GM04504 (cell line): Measurements from ENCODE around the gene GRAMD4.

ENCODE experiments used
- DNase-seq: peaks from one replicate; pipeline ENCODE4 v3.0.0-alpha.2; 2012; ENCODE audit warnings: low read depth

GRAMD4 gene

DNA sequence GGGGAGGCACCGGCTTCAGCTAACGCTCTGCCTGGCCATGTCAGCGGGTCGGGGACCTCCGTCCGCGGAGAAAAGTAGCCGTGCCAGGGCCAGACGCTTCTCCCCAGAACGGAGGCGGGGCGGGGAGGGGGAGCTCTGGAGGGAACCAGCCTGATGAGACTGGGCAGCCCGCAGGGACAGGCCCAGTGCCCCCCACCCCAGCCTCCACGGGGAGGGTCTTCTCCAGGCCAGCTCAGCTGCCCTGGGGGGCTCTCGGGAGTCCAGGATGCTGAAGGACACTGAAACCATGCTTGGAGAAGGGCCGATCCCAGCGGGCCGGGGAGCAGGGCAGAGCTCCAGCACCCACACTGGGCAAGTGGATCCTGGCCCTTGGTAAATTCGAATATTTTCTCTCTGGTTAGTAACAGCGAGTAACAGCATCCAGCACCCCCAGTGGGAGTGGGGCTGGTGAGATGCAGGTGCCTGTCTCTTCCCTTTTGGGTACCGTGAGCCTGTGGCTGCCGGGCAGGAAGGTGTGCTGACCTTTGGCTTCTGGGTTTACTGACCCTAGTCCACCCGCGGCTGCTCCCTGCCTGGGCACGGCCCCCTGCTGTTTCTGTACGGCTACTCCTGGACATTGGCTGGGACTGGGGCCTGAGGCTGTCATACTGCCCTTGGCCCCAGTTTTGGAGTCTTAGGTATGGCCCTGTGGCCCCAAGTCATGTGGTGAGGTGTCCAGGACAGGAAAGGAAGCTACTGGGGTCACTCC is 35.8 kb downstream of the GRAMD4 start:
- DNase-seq = no peak

DNA sequence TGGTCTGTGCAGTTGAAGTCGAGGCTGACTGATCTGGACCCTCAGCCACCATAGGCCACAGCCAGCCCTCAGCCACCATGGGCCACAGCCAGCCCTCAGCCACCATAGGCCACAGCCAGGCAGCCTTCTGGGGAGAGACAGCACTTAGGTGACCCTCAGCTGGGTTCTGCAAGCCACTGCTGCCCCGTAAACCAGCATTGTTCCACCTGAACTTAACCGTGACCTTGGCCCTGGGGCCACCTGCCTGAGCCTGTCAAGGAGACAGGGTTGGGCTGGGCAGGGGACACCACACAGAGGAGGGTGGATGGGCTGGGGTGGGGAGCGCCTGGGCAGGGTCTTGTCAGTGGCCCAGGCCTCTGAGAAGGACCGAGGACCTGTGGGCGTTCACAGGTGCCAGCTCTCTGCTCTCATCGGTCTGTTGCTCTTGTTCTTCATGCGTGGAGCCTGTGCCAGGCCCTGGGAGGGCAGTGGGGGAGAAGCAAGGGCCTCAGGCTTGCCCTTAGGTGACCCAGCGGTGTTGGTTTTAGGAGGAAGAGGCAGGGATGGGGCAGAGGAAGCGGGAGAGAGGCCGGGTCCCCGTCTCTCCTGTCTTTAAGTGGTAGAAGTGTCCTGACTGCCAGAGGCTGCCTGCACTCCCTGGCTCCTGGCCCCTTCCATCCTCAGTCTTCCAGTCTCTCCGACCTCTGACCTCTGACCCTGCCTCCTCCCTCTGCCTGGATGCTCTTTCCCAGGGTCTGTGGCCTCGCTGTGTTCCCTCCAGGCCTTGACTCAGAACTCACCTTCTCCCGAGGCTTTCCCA is 36.9 kb downstream of the GRAMD4 start:
- DNase-seq = no peak

DNA sequence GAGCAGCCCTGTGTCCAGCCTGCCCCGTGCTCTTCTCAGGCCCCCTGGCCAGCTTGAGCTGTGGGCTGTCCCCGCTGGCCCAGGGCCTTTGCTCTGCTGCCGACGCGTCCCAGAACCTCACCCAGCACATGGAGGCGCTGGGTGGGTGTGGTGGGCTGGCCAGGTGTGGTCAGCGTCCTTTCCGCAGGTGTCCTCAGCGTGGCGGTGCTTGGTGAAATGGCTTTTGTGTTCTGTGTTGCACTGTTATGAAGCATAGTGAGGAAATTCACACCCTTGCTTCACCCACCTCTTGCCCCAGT is 37.4 kb downstream of the GRAMD4 start:
- no peak for DNase-seq

- DNase-seq = no peak
These were observed 38.1 kb downstream of the GRAMD4 start for GRCh38 chr22:46657996-46658947.

GRCh38 chr22:46659059-46659790 is 39.0 kb downstream of the GRAMD4 start:
- DNase-seq = no peak

- DNase-seq = no peak
These were observed 39.6 kb downstream of the GRAMD4 start for GRCh38 chr22:46659791-46660186.

GRCh38 chr22:46660604-46661201 is 40.5 kb downstream of the GRAMD4 start:
- no peak for DNase-seq

- DNase-seq = no peak
These were observed 41.1 kb downstream of the GRAMD4 start for GRCh38 chr22:46661221-46661851.

- no peak for DNase-seq
These were observed 42.0 kb downstream of the GRAMD4 start for GRCh38 chr22:46662226-46662625.

DNA sequence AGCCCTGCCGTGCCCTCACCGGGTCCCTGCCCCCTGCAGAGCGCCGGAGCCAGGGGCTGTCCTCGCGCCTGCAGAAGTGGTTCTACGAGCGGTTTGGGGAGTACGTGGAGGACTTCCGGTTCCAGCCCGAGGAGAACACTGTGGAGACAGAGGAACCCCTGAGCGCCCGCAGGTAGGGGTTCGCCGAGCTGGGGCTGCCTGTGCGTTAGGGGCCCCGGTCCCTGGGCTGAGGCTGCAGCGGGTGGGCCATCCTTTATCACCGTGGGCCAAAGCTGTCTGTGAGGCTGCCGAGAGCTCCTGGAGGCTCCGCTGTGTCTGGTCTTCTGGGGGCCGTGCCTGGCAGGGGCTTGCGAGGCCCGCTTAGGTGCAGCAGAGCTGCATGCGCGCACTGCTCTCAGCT is 42.8 kb downstream of the GRAMD4 start:
- DNase-seq = no peak

- no peak for DNase-seq
These were observed 43.4 kb downstream of the GRAMD4 start for GRCh38 chr22:46663436-46664100.

- no peak for DNase-seq
These were observed 44.2 kb downstream of the GRAMD4 start for GRCh38 chr22:46664301-46664855.

DNA sequence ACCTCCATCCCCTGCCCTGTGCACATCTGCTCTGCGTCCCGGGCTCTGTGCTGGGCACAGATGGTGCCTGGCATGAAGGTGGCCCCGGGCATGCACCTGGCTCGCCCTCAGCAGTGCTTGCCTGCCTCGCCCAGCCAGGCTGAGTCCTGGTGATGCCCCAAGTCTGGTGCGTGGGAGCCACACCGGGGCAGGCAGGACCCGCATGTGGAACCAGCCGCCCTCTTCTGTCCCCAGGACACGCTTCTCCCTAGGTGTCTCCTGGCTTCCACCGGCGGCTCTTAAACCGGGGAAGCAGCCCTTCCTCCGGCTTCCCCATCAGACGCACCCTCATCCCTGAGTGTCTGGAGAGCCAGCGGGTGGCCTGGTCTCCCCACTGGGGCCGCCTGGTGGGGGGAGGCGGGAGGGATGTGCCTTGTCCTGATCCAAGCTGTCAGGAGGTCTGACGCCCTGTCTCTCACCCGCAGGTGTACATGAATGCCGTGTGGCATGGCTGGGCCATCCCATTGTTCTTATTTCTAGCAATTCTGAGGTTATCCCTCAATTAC is 45.0 kb downstream of the GRAMD4 start:
- DNase-seq = no peak

DNA sequence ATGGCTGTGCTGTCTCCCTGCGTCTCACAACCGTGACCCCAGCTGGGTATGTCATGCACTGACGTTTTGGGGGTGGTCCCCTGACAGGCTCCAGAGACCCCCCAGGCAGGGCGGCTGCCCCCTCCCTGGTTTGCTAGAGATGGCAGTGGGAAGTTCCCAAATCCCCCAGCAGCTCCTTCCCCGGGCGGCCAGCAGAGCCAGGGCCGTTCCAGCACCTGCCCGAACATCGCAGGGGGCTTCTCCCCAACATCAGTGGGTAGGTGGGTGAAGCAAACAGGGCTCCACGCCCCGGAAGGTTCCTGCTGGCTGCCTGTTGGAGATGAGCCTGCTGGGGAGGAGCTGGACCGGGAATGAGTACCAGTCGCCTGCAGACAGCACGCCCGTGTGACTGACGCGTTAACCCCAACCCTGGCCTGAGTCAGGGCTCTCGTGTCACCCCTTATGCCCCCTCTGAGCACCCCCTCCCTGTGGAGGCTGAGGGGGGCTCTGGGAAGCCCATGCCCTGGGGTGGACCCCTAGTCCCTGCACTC is 45.6 kb downstream of the GRAMD4 start:
- DNase-seq = no peak

DNA sequence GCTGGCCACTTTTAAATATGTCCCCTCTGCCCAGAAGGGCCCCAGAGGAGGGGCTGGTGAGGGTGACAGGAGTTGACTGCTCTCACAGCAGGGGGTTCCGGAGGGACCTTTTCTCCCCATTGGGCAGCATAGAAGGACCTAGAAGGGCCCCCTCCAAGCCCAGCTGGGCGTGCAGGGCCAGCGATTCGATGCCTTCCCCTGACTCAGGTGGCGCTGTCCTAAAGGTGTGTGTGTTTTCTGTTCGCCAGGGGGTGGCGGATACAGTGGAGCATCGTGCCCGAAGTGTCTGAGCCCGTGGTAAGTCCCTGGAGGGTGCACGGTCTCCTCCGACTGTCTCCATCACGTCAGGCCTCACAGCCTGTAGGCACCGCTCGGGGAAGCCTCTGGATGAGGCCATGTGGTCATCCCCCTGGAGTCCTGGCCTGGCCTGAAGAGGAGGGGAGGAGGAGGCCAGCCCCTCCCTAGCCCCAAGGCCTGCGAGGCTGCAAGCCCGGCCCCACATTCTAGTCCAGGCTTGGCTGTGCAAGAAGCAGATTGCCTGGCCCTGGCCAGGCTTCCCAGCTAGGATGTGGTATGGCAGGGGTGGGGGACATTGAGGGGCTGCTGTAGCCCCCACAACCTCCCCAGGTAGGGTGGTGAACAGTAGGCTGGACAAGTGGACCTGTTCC is 46.5 kb downstream of the GRAMD4 start:
- DNase-seq = no peak

DNA sequence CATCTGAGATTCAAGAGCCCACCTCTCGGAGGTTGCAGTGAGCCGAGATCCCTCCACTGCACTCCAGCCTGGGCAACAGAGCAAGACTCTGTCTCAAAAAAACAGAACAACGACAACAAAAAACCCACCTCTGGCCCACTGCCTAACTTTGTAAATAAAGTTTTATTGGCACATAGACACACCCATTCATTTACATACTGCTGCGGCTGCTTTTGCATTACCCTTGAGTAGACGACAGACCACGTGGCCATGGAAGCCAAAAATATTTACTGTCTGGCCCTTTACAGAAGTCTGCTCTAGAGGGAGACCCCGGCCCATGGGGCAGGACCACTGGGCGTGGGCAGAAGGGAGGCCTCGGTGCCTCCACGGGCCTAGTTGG is 47.0 kb downstream of the GRAMD4 start:
- DNase-seq = no peak

GRCh38 chr22:46668116-46668515 is 47.9 kb downstream of the GRAMD4 start:
- DNase-seq = no peak

- no peak for DNase-seq
These were observed 49.0 kb downstream of the GRAMD4 start for GRCh38 chr22:46669201-46669600.

- no peak for DNase-seq
These were observed 51.7 kb downstream of the GRAMD4 start for GRCh38 chr22:46671824-46672432.
